ENCODE results near the gene SPATA25.

The SPATA25 gene

DNA sequence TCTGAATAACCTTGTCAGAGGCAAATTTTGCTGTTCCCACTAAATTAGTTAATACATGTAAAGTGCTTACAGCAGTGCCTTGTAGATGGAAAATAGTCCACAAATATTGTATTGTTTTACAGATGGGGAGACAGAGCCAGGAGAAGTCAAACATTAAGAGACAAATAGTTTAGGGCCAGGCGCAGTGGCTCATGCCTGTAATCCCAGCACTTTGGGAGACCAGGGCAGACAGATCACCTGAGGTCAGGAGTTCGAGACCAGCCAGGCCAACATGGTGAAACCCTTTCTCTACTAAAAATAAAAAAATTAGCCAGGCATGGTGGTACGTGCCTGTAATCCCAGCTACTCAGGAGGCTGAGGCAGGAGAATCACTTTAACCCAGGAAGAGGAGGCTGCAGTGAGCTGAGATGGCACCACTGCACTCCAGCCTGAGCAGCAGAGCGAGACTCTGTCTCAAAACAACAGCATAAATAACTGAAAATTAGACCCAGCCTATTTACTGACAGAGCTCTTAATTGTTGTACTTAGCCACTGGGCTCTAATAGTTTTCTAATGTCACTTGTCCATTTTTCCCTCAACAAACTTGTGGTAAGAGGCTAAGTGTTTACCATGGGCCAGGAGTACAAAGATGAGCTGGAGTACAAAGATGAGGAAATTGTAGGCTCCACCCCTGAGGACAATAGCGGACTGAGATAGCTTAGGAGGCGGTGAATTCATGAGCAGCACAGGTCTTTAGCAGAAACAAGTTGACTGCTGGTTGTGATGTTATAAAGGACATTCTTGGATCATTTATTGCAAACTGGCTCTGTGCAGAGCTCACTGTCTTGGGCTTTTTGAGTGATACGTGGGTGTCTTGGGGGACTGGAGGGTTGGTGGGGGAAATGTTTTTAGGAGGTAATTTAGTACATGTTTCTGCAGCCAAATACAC lies 23.6 kb downstream of the SPATA25 start:
- DNase-seq = no peak

DNA sequence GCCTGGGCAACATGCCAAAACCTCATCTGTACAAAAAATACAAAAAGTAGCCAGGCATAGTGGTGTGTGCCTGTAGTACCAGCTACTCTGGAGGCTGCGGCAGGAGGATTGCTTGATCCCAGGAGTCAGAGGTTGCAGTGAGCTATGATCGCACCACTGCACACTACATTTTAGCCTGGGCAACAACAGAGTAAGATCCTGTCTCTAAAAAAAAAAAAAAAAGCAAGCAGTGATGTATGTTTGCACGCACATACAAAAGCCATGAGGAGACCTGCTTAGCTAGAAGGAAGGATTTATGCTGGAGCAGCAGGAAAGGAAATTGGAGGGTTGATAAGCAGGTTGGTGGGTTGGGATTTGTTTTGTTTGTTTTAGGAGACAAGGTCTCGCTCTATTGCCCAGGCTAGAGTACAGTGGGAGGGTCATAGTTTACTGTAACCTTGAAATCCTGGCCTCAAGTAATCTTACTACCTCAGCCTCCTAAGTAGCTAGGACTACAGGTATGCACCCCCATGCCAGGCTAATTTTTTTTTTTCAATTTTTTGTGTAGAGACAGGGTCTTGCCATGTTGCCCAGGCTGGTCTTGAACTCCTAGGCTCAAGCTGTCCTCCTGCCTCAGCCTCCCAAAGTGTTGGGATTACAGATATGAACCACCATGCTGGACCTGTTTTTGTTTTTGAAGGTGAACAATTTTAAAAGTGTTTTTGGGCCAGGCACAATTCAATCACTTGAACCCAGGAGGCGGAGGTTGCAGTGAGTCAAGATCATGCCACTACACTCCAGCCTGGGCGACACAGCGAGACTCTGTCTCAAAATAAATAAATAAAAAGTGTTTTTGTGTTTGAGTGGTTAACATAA lies 26.0 kb downstream of the SPATA25 start:
- no peak for DNase-seq

DNA sequence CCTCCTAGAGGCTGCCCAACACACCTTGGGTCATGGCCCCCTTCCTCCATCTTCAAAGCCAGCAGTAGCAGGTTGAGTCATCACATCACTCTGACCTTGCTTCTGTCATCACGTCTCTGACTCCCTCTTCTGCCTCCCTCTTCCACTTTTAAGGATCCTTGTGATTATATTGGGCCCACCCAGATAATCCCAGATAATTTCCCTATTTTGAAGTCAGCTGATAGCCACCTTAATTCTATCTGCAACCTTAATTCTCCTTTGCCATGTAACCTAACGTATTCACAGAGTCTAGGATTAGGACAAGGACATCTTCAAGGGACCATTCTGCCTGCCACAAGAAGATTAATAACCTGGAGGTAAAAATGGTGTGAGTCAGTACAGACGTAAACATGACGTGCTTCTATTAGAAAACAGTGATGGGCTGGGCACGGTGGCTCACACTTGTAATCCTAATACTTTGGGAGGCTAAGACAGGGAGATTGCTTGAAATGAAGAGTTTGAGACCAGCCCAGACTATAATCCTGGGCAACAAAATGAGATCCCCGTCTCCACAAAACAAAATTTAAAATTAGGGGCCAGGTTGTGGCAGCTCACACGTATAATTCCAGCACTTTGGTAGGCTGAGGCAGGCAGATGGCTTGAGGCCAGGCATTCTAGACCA lies 26.7 kb downstream of the SPATA25 start:
- DNase-seq = no peak

DNA sequence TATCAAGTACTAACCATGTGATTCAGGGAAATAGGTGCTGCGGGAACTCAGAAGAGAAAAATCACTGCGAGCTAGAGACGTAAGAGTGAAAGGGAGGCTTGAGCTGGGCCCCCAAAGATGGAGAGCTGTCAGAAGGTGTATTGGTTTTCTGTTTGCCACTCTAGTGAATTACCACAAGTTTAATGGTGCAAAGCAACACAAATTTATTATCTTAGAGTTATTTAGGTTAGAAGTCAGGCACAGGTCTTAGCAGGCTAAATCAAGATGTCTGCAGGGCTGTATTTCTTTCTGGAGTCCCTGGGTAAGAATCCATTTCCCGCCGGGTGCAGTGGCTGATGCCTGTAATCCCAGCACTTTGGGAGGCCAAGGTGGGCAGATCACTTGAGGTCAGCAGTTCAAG lies 27.5 kb downstream of the SPATA25 start:
- no peak for DNase-seq

DNA sequence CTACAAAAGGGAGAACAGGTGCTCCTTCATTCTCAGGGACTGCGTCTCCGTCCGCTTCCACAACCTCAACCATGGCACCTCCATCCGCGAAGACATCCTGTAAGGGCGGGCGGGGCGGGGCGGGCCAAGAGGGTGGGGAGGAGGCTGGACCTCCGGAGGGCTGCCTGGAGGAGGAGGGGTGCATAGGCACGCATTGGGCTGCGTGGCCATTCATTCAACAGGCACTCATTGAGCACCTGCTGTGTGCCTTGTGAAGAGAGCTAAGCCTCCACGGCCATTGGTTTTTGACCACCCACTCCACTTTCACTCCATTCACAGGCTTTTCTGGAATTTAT lies 29.6 kb downstream of the SPATA25 start:
- DNase-seq = no peak

DNA sequence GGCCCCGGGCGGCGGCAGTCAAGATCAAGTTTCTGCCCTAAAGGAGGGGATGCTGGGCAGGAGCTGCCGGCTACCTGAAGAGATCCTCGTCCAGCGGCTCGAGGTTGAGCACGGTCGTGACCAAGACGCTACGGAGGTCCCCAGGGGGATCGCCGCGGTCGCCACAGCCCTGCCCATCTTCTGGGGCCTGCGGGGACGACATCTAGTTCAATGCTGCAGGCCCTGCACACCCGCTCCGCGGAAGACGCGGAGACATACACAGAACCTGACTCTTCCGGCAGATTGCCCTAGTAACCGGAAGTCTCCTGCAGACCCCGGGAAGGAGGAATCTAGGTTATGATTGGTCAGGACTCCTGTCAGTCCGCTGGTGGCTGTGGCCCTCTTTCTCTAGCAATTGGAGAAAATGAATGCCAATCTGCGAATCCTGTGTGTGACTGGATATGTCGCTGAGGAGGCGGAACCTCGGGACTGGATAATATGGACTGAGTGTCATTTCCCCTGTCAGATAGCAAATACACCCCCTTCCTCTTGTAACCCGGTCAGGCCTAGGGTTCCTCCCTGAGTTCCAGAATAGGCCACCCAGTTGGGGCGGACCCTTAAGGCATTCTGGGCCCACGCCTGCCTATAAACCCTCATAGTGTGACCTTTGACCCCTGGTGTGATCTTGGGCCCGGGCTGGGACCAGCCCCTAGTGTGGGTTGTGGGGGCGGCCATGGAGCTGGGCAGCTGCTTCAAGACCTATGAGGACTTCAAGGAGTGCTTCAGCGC lies 30.1 kb downstream of the SPATA25 start, which contains the start of the genes ACOT8 and ZSWIM3:
Gene ACOT8, minus strand, starts transcription at position 279 of the 768 bp plus-strand sequence. Its CDS starts 77 bp downstream, at position 202.
Gene ZSWIM3, plus strand, starts transcription at position 501 of the 768 bp plus-strand sequence. Its CDS starts 212 bp downstream, at position 713.
- peak; percentile 90 for DNase-seq

DNA sequence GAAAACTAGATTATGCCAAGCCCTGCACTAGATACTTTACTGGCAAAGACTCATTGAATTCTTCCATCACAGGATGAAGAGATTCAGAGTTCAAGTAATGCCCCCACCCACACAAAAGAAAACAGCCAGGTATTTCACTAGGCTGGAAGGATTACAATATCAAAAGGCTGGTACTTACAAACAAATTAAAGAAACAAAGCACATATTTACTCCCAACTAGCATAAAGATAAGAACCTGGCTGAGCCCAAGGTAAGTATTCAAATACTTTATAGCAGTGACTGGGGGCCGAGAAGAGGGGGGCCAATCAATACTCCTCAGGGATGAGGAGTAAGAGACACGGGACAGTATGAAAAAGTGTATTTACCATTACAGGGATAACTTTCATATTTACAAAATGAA lies 33.9 kb downstream of the SPATA25 start:
- DNase-seq = no peak

DNA sequence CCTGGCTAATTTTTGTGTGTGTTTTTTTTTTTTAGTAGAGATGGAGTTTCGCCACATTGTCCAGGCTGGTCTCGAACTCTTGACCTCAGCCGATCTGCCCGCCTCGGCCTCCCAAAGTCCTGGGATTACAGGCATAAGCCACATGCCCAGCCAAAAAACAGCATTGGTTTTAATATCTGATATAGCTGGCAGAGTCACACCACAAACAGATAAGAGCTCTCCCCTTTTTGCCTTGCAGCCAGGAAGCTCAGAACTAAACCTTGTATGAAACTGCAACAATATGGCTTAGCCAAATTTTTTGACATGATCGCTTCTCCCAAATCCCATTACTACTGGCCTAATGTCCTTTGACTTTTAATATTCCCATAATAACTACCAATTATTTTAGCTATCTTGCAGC lies 35.1 kb downstream of the SPATA25 start:
- no peak for DNase-seq

DNA sequence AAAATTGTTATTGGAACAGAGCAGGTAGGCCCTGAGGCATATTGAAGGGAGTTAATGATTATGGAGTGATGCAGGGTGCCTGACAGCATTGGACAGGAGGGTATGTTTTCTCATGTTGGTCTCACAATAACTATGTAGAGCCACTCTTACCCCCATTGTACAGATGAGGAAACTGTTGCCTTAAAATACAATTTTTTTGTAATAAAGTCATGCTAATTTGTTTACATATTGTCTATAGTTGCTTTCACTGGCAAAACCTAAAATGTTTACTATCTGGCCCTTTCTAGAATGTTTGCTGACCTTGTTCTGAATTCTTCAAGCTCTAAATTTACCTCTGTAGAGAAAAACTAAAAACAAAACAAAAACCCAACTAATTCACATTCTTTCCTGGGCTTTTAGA lies 35.9 kb downstream of the SPATA25 start:
- no peak for DNase-seq

DNA sequence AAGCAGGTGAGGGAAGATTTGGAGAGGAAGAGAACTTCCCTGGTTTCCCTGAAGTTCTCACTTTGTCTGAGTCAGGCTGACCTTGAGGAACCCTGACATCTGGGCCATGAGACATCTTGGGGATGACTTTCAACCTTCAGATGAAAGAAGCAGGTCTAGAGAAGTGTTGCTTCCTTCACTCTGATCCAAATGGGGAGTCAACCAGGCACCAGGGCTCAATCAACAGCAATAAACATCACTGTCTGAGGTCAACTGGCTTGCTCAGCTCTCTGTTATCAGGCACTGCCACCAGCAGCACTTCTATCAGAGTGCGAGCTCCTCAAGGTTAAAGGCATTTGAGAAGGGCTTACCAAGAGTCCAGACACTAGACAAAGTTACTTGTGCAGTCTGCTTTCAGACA lies 36.5 kb downstream of the SPATA25 start:
- DNase-seq = no peak

DNA sequence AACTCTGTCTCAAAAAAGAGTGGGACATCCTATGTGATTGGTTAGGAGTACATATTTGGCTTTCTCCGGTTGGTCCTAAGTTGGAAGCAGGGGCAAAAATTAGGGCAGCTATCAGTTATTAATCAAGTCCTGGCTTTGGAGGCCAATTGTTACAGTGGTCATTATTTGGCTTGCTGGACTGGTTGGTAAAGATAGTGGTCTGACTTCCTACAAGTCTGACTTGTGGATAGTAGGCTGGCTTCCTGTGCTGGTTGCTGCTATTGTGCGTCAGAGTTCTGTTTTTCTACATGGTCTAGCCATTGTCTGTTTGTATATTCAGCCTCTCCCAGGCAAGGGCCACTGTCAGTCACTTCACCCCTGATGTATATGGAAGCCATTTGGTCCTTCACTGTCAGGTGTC lies 37.2 kb downstream of the SPATA25 start:
- no peak for DNase-seq

DNA sequence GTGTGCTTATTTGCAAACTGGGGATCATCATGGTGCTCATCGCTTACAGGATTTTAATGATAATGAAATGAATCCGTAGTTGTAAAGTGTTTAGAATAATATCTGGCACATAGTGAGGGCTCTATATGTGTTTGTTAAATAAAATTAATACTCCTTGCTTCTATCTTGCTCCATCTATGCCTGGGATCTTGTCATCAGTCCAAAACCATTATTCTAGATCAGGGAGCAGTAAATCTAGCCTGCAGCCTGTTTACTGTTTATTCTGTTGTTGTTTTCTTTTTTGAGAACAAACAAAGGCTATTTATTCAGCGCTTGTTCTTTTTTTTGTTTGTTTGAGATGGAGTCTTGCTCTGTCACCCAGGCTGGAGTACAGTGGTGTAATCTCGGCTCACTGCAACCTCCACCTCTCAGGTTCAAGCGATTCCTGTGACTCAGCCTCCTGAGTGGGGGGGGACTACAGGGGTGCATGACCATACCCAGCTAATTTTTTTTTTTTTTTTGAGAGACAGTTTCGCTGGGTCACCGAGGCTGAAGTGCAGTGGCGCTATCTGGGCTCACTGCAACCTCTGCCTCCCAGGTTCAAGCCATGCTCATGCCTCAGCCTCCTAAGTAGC lies 38.3 kb downstream of the SPATA25 start:
- DNase-seq = no peak

DNA sequence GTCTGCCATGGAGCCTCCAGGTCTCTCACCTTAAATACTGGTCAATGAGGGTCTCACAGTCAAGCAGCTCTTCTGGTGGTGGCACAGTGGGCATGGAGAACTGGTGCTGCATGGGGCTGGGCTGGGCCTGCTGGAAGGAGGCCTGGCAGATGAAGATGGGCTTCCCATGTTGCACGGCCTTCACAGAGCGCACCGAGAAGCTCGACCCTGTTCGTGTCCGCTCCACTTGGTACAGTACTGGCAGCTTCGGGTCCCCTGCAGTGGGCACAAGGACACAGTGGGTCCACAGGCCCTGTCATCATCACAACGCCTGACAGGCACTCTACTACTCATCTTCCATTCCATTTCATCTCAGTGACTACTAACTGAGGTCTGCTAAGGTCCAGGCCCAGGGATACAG lies 39.0 kb downstream of the SPATA25 start:
- DNase-seq = no peak

DNA sequence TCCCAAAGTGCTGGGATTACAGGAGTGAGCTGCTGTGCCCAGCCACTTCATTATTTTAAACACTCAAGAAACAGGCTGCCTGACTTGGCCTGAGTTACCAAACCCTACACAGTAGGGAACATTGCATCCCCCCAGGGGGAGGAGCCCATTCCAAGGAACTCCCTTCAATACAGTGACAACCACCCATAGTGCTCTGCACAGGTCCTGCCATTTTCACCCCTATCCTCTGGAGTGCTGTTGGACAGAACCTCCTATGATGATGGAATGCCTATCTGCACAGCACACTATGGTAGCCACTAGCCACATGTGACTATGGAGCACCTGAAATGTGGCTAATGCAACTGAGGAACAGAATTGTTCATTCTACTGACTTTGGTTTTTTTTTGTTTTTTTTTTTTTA lies 42.0 kb downstream of the SPATA25 start:
- DNase-seq = no peak

DNA sequence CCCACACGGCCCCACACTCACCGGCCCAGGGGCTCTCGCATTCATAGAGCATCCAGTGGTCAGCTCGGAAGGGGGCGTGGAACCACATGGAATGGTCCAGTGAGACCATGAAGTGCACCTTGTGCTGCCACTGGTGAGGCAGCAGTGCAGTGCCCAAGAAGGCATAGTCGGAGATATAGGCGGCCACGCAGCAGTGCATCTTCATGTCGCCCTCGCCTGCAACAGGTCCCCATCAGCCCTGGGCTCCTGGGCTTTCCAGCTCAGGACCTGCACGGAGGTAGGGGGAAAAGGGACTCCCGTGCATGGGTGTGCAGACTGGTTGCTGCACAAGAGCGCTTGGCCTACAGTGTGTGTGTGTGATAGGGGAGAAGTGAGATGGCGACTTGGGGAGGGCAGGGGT lies 43.9 kb downstream of the SPATA25 start:
- DNase-seq = no peak

DNA sequence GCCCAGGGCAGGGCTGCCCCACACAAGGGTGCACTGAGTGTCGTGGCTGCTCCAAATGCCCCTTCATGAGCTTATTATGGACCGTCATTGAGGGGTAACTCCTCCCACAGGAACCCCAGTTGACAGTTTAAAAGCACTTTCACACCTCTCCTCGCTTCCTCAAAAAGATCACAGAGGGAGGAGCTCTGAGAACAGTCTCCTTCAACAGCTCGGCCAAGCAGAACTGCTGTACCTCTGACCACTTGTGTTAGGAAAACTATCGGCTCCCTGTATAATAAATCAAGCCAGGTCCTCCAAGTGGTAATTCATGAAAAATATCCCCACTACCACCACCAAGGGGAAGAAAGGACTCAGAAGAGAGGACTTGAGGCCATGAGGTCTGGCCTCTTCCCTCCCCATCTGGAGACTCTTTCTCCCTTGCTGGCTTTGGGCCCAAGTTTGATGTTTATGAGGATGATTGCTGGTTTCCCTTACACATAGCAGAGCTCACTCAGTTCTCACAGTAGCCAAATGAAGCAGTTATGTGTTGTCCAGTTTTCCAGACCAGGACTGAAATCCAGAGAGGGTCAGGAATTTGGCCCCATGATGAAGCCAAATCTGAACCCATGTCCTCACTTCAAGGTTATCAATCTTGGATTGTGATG lies 45.1 kb downstream of the SPATA25 start:
- no peak for DNase-seq

DNA sequence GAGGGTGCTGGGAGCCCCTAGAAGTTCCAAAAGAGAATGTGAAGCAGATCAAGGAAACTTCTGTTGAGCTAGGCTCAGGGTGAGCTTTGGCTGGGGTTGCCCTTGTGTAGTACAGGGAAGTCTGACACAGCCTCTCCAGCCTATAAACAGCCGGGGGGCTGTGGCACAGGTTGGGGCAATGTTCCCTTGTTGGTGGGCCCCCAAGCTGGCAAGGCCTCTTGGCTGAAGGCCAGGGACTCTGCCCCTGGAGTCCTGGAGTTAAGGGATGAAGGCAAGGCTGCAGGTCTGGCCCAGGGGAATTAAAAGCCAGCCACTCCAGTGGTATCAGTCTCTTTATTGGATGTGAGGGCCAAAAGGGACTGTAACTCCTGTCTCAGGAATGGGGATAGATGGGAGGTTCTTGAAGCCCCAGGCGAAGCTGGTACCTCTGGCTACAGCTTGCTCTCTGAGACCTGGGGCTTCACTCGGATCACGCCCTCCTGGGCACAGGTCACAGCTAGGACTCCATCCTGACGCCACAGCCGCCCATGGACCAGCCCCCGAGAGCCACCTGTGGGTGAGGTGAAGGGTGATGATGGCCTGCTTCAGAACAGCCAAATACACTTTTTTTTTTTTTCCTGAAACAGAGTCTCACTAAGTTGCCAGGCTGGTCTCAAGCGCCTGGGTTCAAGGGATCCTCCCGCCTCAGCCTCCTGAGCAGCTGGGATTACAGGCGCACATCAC lies 45.9 kb downstream of the SPATA25 start:
- no peak for DNase-seq

DNA sequence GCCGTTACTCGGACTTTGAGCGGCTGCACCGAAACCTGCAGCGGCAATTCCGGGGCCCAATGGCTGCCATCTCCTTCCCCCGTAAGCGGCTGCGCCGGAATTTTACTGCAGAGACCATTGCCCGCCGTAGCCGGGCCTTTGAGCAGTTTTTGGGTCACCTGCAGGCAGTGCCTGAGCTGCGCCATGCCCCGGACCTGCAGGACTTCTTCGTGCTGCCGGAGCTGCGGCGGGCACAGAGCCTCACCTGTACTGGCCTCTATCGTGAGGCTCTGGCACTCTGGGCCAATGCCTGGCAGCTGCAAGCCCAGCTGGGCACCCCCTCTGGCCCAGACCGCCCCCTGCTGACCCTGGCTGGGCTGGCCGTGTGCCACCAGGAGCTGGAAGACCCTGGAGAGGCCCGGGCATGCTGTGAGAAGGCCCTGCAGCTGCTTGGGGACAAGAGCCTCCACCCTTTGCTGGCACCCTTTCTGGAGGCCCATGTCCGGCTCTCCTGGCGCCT lies 46.7 kb downstream of the SPATA25 start:
- no peak for DNase-seq

DNA sequence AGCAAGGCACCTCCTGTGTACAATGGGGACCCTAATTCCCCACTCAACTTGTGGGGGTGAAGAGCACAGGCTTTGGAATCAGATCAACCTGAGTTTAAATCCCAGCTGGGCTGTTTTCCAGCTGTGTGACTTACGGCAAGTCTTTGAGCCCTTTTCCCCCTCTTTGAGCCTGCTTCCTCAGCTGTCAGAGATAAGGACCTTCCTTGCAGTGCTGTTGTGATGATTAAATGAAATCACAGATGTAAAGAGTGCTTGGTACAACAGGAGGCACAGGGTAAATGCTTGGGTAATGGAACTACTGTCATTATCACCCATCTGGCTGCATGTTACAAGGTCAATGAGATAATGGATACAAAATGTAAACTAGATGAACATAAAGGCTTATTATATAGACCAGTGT lies 50.6 kb downstream of the SPATA25 start:
- no peak for DNase-seq
